Transverse colon (tissue), 4 donors: ENCODE results near the gene DDI2.

Experiments
- CTCF ChIP-seq, 5 experiments: fragments of 200-600 bp in 3 of 5; fragments of 450-650 bp in 2 of 5; sonication (generic) in 3 of 5; IDR thresholded peaks; 1 replicate in 2 of 5; 2 replicates in 3 of 5; pipeline ENCODE4 v1.5.1; 2016 to 2017; ENCODE audit warnings: antibody characterized with exemption in 5 of 5, inconsistent platforms in 3 of 5, mild to moderate bottlenecking in 2 of 5, moderate library complexity in 1 of 5
- POLR2A ChIP-seq: fragments of 450-650 bp; IDR thresholded peaks from one replicate; pipeline ENCODE4 v1.6.1; 2016; ENCODE audit warnings: antibody characterized with exemption, mild to moderate bottlenecking, moderate library complexity
- POLR2AphosphoS5 ChIP-seq, 3 donors: sonication (generic); formaldehyde crosslinking; IDR thresholded peaks; one replicate each; pipeline ENCODE4 v1.6.1; 2016; ENCODE audit warnings: antibody characterized with exemption in 3 of 3

GRCh38 chr1:15663925-15664324 is 46.7 kb downstream of the DDI2 start:
- TF ChIP-seq CTCF (IDR thresholded peaks at IDR 0.05), result no peak
- TF ChIP-seq POLR2A, result no peak
- no peak for TF ChIP-seq POLR2AphosphoS5 (IDR thresholded peaks at IDR 0.05)
